ENCODE data around the gene OPA1. TPM values are rescaled to one million over a fixed set of nuclear protein-coding genes. Genes with fewer than 3 reads are reported as not detected.

The OPA1 gene
- total and polyA plus RNA-seq, 2 of the 13 experiments (the other 11 are each of a cell fraction or from before 2014, with no cell fraction given), result 26.7 to 78.5 TPM

DNA sequence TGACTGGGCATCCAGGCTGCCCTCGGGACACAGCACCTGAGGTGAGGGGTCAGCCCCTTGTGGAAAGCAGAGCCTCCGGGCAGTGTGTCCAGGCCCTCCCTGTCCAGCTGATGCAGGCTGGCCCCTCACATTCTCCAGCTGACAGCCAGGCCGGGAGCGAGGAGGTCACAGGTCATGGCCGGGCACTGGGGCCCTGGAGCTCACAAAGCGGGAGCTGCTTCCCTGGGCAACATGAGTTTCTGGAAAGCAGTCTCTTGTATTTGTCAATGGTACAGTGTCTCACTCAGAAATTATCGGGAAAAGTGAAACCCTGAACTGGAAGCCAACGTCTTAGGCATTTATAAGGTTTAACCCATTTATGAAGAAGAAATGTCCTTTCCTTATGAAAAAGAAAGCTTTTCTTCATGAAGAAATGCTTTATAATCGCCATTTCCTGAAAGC, 118.5 kb downstream of the OPA1 start (continued):
- no peak for TF ChIP-seq MTF2 (CRISPR knock-in tag; IDR thresholded peaks at IDR 0.05; ENCODE audit: borderline replicate concordance)
- TF ChIP-seq ZFX (CRISPR knock-in tag; IDR thresholded peaks at IDR 0.05; ENCODE audit: low read depth), result peak; percentile 45
- no peak for TF ChIP-seq SMARCE1 (IDR thresholded peaks at IDR 0.05; ENCODE audit: borderline replicate concordance)
- TF ChIP-seq SATB2 (CRISPR knock-in tag; IDR thresholded peaks at IDR 0.05), result no peak
- TF ChIP-seq, protein P1, sequence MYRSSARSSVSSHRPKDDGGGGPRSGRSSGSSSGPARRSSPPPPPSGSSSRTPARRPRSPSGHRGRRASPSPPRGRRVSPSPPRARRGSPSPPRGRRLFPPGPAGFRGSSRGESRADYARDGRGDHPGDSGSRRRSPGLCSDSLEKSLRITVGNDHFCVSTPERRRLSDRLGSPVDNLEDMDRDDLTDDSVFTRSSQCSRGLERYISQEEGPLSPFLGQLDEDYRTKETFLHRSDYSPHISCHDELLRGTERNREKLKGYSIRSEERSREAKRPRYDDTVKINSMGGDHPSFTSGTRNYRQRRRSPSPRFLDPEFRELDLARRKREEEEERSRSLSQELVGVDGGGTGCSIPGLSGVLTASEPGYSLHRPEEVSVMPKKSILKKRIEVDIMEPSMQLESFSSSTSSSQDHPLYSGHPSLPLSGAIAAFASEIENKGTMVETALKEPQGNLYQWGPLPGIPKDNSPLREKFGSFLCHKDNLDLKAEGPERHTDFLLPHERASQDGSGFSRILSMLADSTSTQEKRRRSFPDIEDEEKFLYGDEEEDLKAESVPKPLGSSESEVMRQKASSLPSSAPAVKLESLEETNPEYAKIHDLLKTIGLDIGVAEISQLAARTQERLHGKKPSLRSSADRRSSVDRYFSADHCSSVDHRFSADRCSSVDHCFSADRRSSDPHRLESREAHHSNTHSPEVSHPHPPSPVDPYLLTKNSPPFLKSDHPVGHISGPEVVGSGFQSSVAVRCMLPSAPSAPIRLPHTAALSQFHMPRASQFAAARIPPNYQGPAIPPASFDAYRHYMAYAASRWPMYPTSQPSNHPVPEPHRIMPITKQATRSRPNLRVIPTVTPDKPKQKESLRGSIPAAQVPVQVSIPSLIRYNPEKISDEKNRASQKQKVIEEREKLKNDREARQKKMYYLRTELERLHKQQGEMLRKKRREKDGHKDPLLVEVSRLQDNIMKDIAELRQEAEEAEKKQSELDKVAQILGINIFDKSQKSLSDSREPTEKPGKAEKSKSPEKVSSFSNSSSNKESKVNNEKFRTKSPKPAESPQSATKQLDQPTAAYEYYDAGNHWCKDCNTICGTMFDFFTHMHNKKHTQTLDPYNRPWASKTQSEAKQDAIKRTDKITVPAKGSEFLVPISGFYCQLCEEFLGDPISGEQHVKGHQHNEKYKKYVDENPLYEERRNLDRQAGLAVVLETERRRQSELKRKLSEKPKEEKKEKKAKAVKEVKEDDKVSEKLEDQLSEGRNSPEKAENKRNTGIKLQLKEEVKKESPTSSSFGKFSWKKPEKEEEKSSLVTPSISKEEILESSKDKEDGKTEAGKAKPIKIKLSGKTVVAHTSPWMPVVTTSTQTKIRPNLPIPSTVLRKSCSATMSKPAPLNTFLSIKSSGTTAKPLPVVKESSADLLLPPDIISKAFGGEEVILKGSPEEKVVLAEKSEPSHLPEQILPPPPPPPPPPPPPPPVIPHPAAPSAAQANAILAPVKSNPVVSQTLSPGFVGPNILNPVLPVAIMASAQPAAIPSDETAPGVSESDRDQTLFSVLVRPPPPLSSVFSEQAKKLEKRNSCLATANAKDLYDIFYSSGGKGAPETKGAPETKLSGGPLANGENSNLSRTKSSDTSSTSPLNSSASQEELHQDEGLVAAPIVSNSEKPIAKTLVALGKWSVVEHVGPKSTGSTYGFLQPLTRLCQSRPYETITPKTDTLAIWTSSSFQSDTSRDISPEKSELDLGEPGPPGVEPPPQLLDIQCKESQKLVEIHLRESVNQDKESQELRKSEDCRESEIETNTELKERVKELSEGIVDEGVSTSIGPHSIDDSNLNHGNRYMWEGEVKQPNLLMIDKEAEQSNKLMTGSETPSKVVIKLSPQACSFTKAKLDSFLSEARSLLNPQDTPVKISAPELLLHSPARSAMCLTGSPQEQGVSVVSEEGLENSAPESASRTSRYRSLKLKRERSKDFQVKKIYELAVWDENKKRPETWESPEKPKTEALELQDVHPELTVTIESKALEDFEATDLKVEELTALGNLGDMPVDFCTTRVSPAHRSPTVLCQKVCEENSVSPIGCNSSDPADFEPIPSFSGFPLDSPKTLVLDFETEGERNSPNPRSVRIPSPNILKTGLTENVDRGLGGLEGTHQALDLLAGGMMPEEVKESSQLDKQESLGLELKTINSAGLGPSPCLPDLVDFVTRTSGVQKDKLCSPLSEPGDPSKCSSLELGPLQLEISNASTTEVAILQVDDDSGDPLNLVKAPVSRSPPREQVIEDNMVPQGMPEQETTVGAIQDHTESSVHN (CRISPR knock-in tag; IDR thresholded peaks at IDR 0.05), result peak; percentile 46; the same call in 1 of the 2 replicates
- no peak for TF ChIP-seq ZFP41 (CRISPR knock-in tag; IDR thresholded peaks at IDR 0.05; ENCODE audit: borderline replicate concordance)
- TF ChIP-seq, protein P2, sequence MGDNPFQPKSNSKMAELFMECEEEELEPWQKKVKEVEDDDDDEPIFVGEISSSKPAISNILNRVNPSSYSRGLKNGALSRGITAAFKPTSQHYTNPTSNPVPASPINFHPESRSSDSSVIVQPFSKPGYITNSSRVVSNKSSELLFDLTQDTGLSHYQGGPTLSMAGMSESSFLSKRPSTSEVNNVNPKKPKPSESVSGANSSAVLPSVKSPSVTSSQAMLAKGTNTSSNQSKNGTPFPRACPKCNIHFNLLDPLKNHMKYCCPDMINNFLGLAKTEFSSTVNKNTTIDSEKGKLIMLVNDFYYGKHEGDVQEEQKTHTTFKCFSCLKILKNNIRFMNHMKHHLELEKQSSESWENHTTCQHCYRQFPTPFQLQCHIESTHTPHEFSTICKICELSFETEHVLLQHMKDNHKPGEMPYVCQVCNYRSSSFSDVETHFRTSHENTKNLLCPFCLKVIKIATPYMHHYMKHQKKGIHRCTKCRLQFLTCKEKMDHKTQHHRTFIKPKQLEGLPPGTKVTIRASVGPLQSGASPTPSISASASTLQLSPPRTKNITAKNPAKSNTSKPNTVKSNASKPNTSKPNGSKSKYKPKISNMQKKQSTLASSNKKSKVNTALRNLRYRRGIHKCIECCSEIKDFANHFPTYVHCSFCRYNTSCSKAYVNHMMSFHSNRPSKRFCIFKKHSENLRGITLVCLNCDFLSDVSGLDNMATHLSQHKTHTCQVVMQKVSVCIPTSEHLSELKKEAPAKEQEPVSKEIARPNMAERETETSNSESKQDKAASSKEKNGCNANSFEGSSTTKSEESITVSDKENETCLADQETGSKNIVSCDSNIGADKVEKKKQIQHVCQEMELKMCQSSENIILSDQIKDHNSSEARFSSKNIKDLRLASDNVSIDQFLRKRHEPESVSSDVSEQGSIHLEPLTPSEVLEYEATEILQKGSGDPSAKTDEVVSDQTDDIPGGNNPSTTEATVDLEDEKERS (CRISPR knock-in tag; IDR thresholded peaks at IDR 0.05), result no peak
- TF ChIP-seq, protein P3, sequence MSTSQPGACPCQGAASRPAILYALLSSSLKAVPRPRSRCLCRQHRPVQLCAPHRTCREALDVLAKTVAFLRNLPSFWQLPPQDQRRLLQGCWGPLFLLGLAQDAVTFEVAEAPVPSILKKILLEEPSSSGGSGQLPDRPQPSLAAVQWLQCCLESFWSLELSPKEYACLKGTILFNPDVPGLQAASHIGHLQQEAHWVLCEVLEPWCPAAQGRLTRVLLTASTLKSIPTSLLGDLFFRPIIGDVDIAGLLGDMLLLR (CRISPR knock-in tag; IDR thresholded peaks at IDR 0.05), result no peak
- TF ChIP-seq RFXANK (CRISPR knock-in tag; IDR thresholded peaks at IDR 0.05), result no peak; the same call in 1 of the 2 replicates
- TF ChIP-seq MED1 (CRISPR knock-in tag; IDR thresholded peaks at IDR 0.05), result peak; percentile 93
- peak; percentile 99 for TF ChIP-seq ZNF296 (CRISPR knock-in tag; conservative IDR thresholded peaks at IDR 0.05)
- no peak for TF ChIP-seq SIN3B (IDR thresholded peaks at IDR 0.05; ENCODE audit: low read length)
- TF ChIP-seq POLR2AphosphoS2 (IDR thresholded peaks at IDR 0.05; ENCODE audit: low read depth, low read length), result no peak
- TF ChIP-seq ZSCAN22 (CRISPR knock-in tag; IDR thresholded peaks at IDR 0.05), result no peak
- TF ChIP-seq ZNF557 (CRISPR knock-in tag; IDR thresholded peaks at IDR 0.05), result no peak
- TF ChIP-seq, protein P4, sequence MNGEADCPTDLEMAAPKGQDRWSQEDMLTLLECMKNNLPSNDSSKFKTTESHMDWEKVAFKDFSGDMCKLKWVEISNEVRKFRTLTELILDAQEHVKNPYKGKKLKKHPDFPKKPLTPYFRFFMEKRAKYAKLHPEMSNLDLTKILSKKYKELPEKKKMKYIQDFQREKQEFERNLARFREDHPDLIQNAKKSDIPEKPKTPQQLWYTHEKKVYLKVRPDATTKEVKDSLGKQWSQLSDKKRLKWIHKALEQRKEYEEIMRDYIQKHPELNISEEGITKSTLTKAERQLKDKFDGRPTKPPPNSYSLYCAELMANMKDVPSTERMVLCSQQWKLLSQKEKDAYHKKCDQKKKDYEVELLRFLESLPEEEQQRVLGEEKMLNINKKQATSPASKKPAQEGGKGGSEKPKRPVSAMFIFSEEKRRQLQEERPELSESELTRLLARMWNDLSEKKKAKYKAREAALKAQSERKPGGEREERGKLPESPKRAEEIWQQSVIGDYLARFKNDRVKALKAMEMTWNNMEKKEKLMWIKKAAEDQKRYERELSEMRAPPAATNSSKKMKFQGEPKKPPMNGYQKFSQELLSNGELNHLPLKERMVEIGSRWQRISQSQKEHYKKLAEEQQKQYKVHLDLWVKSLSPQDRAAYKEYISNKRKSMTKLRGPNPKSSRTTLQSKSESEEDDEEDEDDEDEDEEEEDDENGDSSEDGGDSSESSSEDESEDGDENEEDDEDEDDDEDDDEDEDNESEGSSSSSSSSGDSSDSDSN (CRISPR knock-in tag; IDR thresholded peaks at IDR 0.05), result no peak
- TF ChIP-seq CEBPG (CRISPR knock-in tag; IDR thresholded peaks at IDR 0.05), result peak; percentile 68
